Measurements from ENCODE around the gene BMPER.

BMPER gene

GRCh38 chr7:34036051-34036920, 130.9 kb downstream of the BMPER start:
- DNase-seq = no peak

GRCh38 chr7:34036972-34037792, 131.8 kb downstream of the BMPER start:
- DNase-seq = no peak

DNA sequence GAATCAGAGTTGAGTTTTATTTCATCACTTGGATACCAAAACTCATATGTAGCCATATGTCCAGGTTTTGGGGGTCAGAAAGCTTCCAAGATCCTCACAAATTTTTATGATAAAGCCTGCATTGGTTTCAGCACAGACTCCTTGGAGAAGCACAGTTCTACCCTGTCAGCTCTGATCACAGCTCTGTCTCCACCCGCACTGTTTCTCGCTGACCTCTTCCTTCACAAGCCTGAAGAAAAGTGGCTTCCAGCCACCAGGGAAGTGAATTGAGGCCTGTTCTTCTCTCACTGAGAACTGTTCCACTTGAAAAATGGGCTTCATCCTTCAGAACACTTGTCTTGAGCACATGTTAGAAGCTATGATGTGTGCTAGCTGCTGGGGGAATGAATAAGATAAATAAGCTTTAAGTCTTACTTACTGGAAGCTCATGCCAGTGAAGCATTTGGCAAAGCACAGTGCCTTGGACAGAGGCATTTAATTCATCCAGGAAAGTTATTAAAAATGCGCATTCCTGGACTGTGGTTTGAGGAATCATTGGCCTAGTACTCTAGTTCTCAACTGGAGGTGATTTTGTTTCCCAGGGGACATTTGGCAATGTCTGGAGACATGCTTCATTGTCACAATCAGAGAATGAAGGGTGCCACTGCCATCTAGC, 133.6 kb downstream of the BMPER start:
- DNase-seq = no peak

- no peak for DNase-seq
Observed at GRCh38 chr7:34041707-34042106, 136.4 kb downstream of the BMPER start.

GRCh38 chr7:34042406-34042805, 137.1 kb downstream of the BMPER start:
- no peak for DNase-seq

DNA sequence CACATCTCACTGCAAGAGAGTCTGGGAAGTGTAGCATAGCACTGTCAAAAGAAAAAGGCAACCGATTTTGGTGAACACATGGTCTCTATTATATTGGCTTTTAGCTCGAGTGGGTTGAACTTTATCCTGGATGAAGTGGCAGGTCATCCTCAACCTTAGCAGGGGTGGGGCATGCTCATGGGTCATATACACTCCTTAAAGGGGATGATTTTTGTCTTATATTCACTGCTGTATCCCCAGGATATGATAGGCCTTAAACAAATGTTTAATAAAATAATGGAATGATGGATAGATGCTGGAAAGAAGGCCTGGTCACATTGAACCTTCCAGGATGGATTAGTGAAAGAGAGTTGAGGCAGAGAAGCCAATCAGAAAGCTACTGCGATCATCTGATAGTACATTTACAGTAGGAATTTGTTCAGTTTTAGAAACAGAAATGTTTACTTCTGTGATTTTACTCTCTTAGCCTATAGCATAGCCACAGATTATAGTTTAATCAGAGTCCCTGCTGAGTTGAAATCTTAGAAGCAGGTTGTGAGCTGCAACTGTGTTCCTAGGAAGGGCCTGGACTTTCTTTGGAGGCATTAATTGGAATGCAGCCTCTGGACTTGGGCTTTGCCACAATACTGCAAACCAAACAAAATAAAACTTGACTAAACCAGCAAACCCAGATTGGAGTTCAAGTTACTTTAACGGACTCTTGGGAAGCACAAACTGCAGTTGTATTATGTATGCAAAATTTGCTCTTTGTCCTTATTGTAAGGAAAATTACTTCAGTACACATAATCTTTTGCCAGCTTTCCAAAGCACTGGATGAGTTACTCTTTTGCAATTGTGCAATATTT, 138.3 kb downstream of the BMPER start:
- DNase-seq = no peak

DNA sequence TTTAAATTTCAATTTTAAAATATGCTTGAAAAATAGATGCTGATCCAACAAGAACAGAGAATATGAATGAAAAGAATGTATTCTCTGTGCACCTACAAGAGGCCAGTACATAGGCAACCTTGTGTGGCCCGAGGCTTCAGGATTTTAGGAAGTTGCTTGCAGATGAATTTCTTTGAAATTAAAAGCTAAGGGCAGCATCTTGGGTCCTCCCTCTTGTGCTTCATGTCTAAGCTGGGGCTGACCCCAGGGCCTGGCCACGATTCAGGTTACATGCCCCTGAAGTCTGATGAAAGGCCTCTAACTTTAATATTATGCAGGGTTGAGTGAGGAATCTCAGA, 138.9 kb downstream of the BMPER start:
- DNase-seq = no peak

GRCh38 chr7:34044734-34045353, 139.5 kb downstream of the BMPER start:
- DNase-seq = no peak

- no peak for DNase-seq
Observed at GRCh38 chr7:34048445-34048844, 143.1 kb downstream of the BMPER start.

- DNase-seq = no peak
Observed at GRCh38 chr7:34054075-34054474, 148.7 kb downstream of the BMPER start.

GRCh38 chr7:34057136-34057535, 151.8 kb downstream of the BMPER start:
- no peak for DNase-seq

DNA sequence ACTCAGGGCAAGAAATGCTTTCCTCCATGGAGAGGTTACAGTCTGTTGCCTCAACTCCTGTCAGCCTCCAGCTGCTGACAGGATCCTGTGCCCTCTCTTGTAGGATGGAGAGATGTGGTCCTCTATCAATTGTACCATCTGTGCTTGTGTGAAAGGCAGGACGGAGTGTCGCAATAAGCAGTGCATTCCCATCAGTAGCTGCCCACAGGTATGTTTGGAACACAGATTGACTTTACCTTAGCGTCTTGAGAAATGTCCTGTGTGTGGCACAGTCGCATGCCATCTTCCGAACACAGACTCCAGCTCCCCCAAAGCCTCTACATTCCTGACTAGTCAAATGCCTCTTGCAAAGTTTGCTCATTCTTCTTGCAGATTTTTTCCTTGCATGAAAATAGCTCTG, 152.6 kb downstream of the BMPER start:
- DNase-seq = no peak

- DNase-seq = no peak
Observed at GRCh38 chr7:34058801-34059135, 153.4 kb downstream of the BMPER start.

DNA sequence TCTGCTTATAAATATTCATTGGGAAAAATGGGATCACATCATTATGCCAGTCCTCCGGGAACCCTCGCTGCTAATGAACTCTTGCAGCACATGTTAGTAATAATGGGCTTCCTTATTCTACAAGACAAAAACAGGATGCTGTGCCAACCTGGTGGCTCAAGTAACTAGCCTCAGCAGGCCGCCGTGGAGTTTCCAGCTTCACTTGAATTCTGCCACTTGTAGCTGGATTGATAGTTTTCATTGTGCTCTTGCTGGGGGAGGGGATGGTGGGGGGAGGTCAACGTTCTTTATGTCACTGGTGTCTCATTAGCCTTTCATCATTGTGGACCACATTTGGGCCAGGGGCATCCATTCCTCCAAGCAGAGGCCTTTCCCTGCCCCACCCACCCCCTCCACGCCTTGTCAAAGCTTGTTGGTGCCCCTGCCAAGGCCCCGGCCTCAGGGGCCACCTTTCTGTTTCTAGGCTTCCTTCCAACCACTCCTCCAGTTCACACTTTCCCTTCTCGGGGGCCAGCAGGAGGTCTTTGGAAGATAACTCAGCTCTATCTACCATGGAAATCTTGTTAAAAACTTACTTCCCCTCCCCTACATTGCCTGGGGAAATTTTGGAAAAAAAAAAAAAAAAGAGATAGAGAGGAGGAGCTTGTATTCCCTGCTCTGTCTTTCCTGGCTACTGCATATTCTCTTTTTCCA, 153.9 kb downstream of the BMPER start:
- DNase-seq = no peak

GRCh38 chr7:34060196-34060947, 155.0 kb downstream of the BMPER start:
- no peak for DNase-seq

DNA sequence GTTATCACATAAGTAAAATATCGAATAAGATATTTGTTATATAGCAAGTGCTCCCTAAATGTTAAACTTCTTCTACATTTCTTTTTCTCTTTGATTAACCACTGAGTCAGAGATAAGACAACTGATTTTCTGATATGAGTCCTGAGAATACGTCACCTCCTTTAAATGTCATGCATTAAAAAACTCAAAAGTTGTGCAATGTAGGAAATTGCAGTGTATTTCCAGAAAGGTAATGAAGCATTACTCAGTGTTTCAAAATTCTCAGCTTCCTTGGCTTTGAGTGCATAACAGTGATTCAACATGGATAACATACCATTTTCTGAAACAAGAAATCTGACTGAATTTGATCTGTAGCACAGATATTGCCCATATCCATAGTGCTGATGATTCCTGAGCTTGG, 155.8 kb downstream of the BMPER start:
- DNase-seq = no peak

DNA sequence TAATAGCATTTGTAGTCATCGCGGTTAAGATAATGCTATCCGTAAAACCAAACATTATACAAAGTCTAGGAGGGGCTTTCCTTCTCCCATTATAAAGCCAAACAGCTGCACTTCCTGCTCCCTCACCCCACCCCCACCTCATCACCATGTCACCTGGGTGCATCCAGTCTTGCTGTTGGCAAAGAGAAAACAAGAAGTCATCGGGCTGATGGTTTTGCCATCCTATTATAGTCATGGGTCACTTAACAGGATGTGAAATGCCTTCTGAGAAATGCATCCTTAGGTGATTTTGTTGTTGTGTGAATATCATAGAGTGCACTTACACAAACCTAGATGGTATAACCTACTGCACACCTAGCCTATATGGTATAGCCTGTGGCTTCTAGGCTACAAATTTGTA, 157.0 kb downstream of the BMPER start:
- no peak for DNase-seq

GRCh38 chr7:34062826-34063225, 157.5 kb downstream of the BMPER start:
- no peak for DNase-seq

DNA sequence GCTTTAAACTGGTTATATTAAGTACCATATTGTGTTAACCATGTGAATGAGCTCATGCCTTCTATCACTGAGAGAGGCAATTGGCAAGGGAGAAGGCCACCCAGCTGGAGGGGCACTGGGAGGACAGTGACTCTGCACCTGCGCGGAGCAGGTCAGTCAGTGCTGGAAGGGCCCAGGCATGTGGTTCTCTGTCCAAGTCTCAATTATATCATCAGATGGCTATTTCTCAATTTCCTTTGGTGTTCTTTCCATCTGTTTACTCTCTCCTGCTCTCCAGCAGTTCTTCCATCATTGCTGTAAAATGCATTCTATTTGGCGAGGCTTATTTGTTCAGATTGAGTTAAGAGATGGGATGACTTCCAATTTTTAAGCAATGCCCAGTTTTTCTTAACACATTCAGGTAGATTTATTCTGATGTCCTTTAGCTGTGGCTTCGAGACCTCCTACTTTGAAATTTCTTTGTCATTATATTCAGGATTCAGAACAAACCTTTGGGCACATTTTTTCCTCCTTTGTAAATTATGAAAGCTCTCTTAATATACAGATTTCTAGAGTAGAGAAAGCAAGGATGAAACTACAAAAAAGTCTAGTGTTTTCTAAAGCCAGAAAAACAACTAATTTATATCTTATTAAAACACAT, 159.3 kb downstream of the BMPER start:
- no peak for DNase-seq

- no peak for DNase-seq
Observed at GRCh38 chr7:34066411-34066810, 161.1 kb downstream of the BMPER start.
